ENCODE results near the gene CAMTA1. TPM values are rescaled to one million over a fixed set of nuclear protein-coding genes. Genes with fewer than 3 reads are reported as not detected.
"Not testable (repeated sequence)": the region's sequence is repeated elsewhere in the genome, so short reads cannot be mapped to it uniquely, and the experiment has no call there.

CAMTA1 gene
- total RNA-seq, 1 donor from 2014 or later = 47.9 TPM

GRCh38 chr1:7152655-7153054 lies 367.4 kb downstream of the CAMTA1 start:
- Histone ChIP-seq H3K4me1 (no peaks in the 10 kb centered on the region), H3K27ac (no peak overlapping the region), H3K36me3 (no peaks in the 10 kb centered on the region), H3K27me3 (ENCODE audit: low read depth) (no peaks in the 10 kb centered on the region), H3K4me3 (no peak overlapping the region), H3K9me3 (no peaks in the 10 kb centered on the region)
- no peak for TF ChIP-seq CTCF (IDR thresholded peaks at IDR 0.05)
- no peak for DNase-seq
- intact Hi-C loops (cut with DNase I) = no loop called here
- ATAC-seq = no peak

- H3K4me3 ChIP-seq = no peak overlapping the region
- no peaks in the 10 kb centered on the region for H3K36me3 ChIP-seq
- H3K4me1 ChIP-seq = no peaks in the 10 kb centered on the region
- intact Hi-C loops (cut with DNase I) = no loop called here
- no peaks in the 10 kb centered on the region for H3K27me3 ChIP-seq (ENCODE audit: low read depth)
- no peak for TF ChIP-seq CTCF (IDR thresholded peaks at IDR 0.05)
- no peak for ATAC-seq
- no peak for DNase-seq
- no peak overlapping the region for H3K27ac ChIP-seq
- H3K9me3 ChIP-seq = no peaks in the 10 kb centered on the region
Observed at GRCh38 chr1:7153464-7153863, 368.2 kb downstream of the CAMTA1 start.

GRCh38 chr1:7159116-7159781 lies 374.0 kb downstream of the CAMTA1 start:
- no peaks in the 10 kb centered on the region for H3K9me3 ChIP-seq
- DNase-seq = no peak
- no peak overlapping the region for H3K4me3 ChIP-seq
- intact Hi-C loops (cut with DNase I) = no loop called here
- no peak for ATAC-seq
- no peak overlapping the region for H3K27ac ChIP-seq
- H3K4me1 ChIP-seq = no peaks in the 10 kb centered on the region
- no peak for TF ChIP-seq CTCF (IDR thresholded peaks at IDR 0.05)
- H3K27me3 ChIP-seq (ENCODE audit: low read depth) = no peaks in the 10 kb centered on the region
- H3K36me3 ChIP-seq = no peaks in the 10 kb centered on the region

- peaks cover 16% of the 10 kb centered on the region for H3K27me3 ChIP-seq (ENCODE audit: low read depth)
- ATAC-seq; intact Hi-C loops (cut with DNase I); H3K36me3 ChIP-seq; H3K27ac ChIP-seq; H3K4me1 ChIP-seq; H3K4me3 ChIP-seq; H3K9me3 ChIP-seq; DNase-seq: not testable (repeated sequence)
Observed at GRCh38 chr1:7168554-7168953, 383.3 kb downstream of the CAMTA1 start.

- H3K4me1 ChIP-seq = no peaks in the 10 kb centered on the region
- no peaks in the 10 kb centered on the region for H3K36me3 ChIP-seq
- no peak for TF ChIP-seq CTCF (IDR thresholded peaks at IDR 0.05)
- H3K27me3 ChIP-seq (ENCODE audit: low read depth) = peaks cover 18% of the 10 kb centered on the region
- H3K4me3 ChIP-seq = no peak overlapping the region
- intact Hi-C loops (cut with DNase I) = no loop called here
- no peaks in the 10 kb centered on the region for H3K9me3 ChIP-seq
- ATAC-seq (no peak), DNase-seq (no peak)
- no peak overlapping the region for H3K27ac ChIP-seq
Observed at GRCh38 chr1:7171168-7171567, 385.9 kb downstream of the CAMTA1 start.

- Histone ChIP-seq H3K36me3 (no peaks in the 10 kb centered on the region), H3K9me3 (no peaks in the 10 kb centered on the region), H3K4me1 (no peaks in the 10 kb centered on the region), H3K27me3 (ENCODE audit: low read depth) (peaks cover 18% of the 10 kb centered on the region), H3K27ac (no peak overlapping the region), H3K4me3 (no peak overlapping the region)
- DNase-seq = no peak
- intact Hi-C loops (cut with DNase I) = no loop called here
- ATAC-seq = no peak
- TF ChIP-seq CTCF (IDR thresholded peaks at IDR 0.05) = no peak
Observed at GRCh38 chr1:7171574-7171973, 386.3 kb downstream of the CAMTA1 start.

Measured in lower lobe of right lung (tissue), 2 donors.